Fibroblast of villous mesenchyme (primary cell): Measurements from ENCODE around the gene IRAK2. TPM values are rescaled to one million over a fixed set of nuclear protein-coding genes. Genes with fewer than 3 reads are reported as not detected.

ENCODE experiments used
- DNase-seq: peaks from one replicate; pipeline ENCODE4 v3.0.0-alpha.2; 2010; ENCODE audit warnings: low read depth
- H3K4me3 ChIP-seq: 2 replicates; pipeline ENCODE4 v1.5.1; 2011; ENCODE audit warnings: low read depth, mild to moderate bottlenecking, low read length
- CTCF ChIP-seq: IDR thresholded peaks from 2 replicates; pipeline ENCODE4 v1.5.1; 2012; ENCODE audit warnings: low read depth, mild to moderate bottlenecking, low read length; ENCODE audit not compliant: insufficient read depth
- total RNA-seq: library from RNA; depleted of rRNA; stranded (reverse); fragments of >200 nt; gene quantifications from 2 replicates; pipeline ENCODE4 v1.2.3, GENCODE V29; 2012

Gene IRAK2
- total RNA-seq, 1 donor, result 8.2 TPM

GRCh38 chr3:10213156-10213792 lies 48.6 kb downstream of the IRAK2 start:
- no peak for DNase-seq
- H3K4me3 ChIP-seq, result no peak overlapping the region

GRCh38 chr3:10215578-10216368 lies 51.1 kb downstream of the IRAK2 start:
- DNase-seq, result no peak
- no peak overlapping the region for H3K4me3 ChIP-seq
- TF ChIP-seq CTCF, result no peak

More at GRCh38 chr3:10213156-10213792, 48.6 kb downstream of the IRAK2 start:
- no peak for TF ChIP-seq CTCF

GRCh38 chr3:10217359-10217758 lies 52.6 kb downstream of the IRAK2 start:
- no peak for DNase-seq
- no peak for TF ChIP-seq CTCF
- H3K4me3 ChIP-seq, result no peak overlapping the region

GRCh38 chr3:10219737-10220136 lies 55.0 kb downstream of the IRAK2 start:
- DNase-seq, result no peak
- H3K4me3 ChIP-seq, result no peak overlapping the region
- no peak for TF ChIP-seq CTCF

GRCh38 chr3:10223676-10224639 lies 59.2 kb downstream of the IRAK2 start:
- no peak overlapping the region for H3K4me3 ChIP-seq
- no peak for TF ChIP-seq CTCF
- DNase-seq, result no peak

- TF ChIP-seq CTCF, result peak; percentile 81
- no peak overlapping the region for H3K4me3 ChIP-seq
- DNase-seq, result peak; percentile 65
These were observed 60.3 kb downstream of the IRAK2 start for GRCh38 chr3:10224794-10225665.
